ENCODE measurements around the gene C10orf53.

Gene C10orf53

GRCh38 chr10:49679480-49679893 is at the start of gene C10orf53:
Gene C10orf53 (plus strand): TSS chr10:49679651. CDS start chr10:49679698, 47 bp downstream.
- no peak for DNase-seq

GRCh38 chr10:49631975-49632374 is 47.5 kb upstream of the C10orf53 start:
- DNase-seq = no peak

GRCh38 chr10:49632406-49633317 is 46.8 kb upstream of the C10orf53 start:
- DNase-seq = no peak

GRCh38 chr10:49633327-49634068 is 46.0 kb upstream of the C10orf53 start:
- no peak for DNase-seq

GRCh38 chr10:49634069-49634660 is 45.3 kb upstream of the C10orf53 start:
- no peak for DNase-seq

- DNase-seq = no peak
These were observed 37.1 kb upstream of the C10orf53 start for GRCh38 chr10:49642311-49642710.

- no peak for DNase-seq
These were observed 36.0 kb upstream of the C10orf53 start for GRCh38 chr10:49643241-49644034.

GRCh38 chr10:49644035-49644646 is 35.3 kb upstream of the C10orf53 start:
- DNase-seq = no peak

- no peak for DNase-seq
These were observed 34.0 kb upstream of the C10orf53 start for GRCh38 chr10:49645417-49645816.

GRCh38 chr10:49645871-49646870 is 33.3 kb upstream of the C10orf53 start:
- no peak for DNase-seq

- no peak for DNase-seq
These were observed 31.9 kb upstream of the C10orf53 start for GRCh38 chr10:49647554-49647953.

GRCh38 chr10:49647985-49648795 is 31.3 kb upstream of the C10orf53 start:
- no peak for DNase-seq

- no peak for DNase-seq
These were observed 30.2 kb upstream of the C10orf53 start for GRCh38 chr10:49649294-49649693.

- no peak for DNase-seq
These were observed 29.3 kb upstream of the C10orf53 start for GRCh38 chr10:49649936-49650723.

- no peak for DNase-seq
These were observed 28.8 kb upstream of the C10orf53 start for GRCh38 chr10:49650724-49651034.

- DNase-seq = no peak
These were observed 28.2 kb upstream of the C10orf53 start for GRCh38 chr10:49651039-49651835.

- DNase-seq = no peak
These were observed 27.5 kb upstream of the C10orf53 start for GRCh38 chr10:49651917-49652316.

All from NK-92 treated with Interleukin-12 subunit alpha and Interleukin-12 subunit beta, amount 100 ng/mL, for 24 hours (cell line).